ES-I3 (cell line): ENCODE results near the gene TMEM26.

Experiments used
- H3K36me3 ChIP-seq: 2 replicates; pipeline ENCODE4 v1.6.1; 2013; ENCODE audit warnings: mild to moderate bottlenecking, low read length, control low read depth, moderate library complexity; ENCODE audit not compliant: insufficient read depth
- H3K4me1 ChIP-seq: 2 replicates; pipeline ENCODE4 v1.6.1; 2013; ENCODE audit warnings: mild to moderate bottlenecking, control low read depth, low read length; ENCODE audit not compliant: insufficient read depth
- H3K9ac ChIP-seq: 2 replicates; pipeline ENCODE4 v1.6.1; 2013; ENCODE audit warnings: low read depth, mild to moderate bottlenecking, low read length, moderate library complexity
- H3K9me3 ChIP-seq: 2 replicates; pipeline ENCODE4 v1.6.1; 2013; ENCODE audit warnings: mild to moderate bottlenecking, low read length, moderate library complexity; ENCODE audit not compliant: control insufficient read depth, insufficient read depth

Gene TMEM26

DNA sequence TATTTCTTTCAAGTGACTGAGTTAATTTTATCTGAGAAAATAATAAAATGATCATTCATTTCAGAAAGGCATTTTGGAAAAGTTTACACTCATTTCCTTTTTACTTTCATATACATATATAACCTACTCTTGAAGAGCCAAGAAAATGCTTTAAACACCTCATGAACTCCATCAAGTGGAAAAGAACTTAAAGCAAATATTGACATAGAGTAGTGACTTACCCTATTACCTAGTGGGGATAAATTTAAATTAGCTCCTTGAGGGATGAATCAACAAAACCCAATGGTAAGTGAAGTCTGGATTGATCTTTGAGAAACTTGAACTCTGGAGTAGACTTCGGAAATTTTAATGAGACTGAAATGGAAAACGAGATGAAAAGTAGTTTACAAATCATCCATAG is 88.6 kb downstream of the TMEM26 start:
- H3K9ac ChIP-seq: no peak overlapping the region
- no peaks in the 10 kb centered on the region for H3K4me1 ChIP-seq
- H3K9me3 ChIP-seq: no peaks in the 10 kb centered on the region
- H3K36me3 ChIP-seq: no peaks in the 10 kb centered on the region

DNA sequence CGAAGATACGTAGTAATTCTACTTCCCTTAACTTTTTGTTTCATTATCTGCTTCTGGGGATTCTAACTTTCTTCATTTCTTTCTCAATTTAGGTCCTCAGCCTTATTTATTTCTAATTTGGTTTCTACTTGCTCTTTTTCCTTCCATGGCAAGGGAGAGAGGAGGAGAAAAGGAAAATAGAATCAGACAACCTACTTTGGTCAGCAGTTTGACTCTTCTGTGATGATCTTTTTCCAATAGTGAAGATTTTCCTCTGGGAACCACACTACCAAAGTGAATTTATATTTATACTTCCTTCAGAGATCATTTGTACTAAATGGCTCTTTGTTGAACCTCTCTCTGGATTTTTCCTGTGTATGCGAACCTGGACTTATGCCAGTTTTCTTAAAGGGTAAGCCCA is 90.2 kb downstream of the TMEM26 start:
- Histone ChIP-seq H3K4me1 (no peaks in the 10 kb centered on the region), H3K9ac (no peak overlapping the region), H3K9me3 (no peaks in the 10 kb centered on the region), H3K36me3 (no peaks in the 10 kb centered on the region)

DNA sequence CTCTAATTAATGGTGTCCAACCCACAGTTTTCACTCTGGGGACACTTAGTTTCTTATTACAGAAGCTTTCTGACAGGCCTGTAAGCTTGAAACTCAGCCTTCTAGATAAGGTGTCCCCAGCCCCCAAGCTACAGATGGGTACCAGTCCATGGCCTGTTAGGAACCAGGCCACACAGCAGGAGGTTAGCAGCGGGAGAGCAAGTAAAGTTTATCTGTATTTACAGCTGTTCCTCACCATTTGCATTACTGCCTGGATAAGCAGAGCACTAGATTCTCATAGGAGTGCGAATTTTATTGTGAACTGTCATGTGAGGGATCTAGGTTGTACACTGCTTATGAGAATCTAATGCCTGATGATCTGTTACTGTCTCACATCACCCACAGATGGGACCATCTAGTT is 93.7 kb downstream of the TMEM26 start:
- Histone ChIP-seq H3K36me3 (no peaks in the 10 kb centered on the region), H3K4me1 (no peaks in the 10 kb centered on the region), H3K9me3 (no peaks in the 10 kb centered on the region), H3K9ac (no peak overlapping the region)

DNA sequence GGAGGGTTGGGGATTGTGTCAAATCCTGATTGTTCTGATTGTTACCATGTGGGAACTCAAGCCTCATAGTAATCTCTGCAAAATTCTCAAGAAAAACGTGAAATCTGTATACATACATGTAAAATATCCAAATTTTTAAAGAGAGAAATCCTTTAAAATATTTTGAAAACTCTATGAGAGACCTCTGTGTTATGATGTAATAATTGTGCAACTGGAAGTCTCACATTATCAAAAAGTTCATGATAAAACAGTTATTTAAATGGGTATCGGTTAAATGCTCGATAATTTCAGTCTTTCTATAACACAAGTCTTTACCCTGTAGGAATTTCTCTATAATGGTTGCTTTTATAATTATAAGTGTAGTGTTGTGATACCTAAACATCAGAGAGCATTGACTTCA is 95.5 kb downstream of the TMEM26 start:
- Histone ChIP-seq H3K9me3 (no peaks in the 10 kb centered on the region), H3K4me1 (no peaks in the 10 kb centered on the region), H3K9ac (no peak overlapping the region), H3K36me3 (no peaks in the 10 kb centered on the region)
